ENCODE data around the gene PKN1. TPM values are rescaled to one million over a fixed set of nuclear protein-coding genes. Genes with fewer than 3 reads are reported as not detected.
A peak's percentile ranks its signal among the peaks of the same experiment; 100 is the strongest.
"Not testable (repeated sequence)": the region's sequence is repeated elsewhere in the genome, so short reads cannot be mapped to it uniquely, and the experiment has no call there.

PKN1 gene
- total and polyA plus RNA-seq, 9 donors: 40.2 to 79.2 (median 72.1) TPM

DNA sequence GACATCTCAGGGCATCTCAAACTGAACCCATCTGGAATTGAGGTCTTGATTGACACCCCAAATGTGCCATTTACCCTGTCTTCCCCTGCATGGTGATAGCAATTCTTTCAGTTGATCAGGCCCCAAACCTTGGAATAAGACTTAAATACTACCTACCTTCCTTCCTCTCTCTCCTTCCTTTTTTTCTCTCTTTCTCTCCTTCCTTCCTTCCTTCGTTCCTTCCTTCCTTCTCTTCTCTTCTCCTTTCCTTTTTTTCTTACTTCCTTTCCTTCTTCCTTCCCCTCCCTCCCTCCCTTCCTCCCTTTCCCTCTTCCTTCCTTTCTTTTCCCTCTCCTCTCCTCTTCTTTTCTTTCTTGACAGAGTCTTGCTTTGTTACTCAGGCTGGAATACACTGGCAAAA is 70.2 kb downstream of the PKN1 start:
- Histone ChIP-seq H3K4me3 (ENCODE audit: low read length) (no peak overlapping the region), H3K4me1 (ENCODE audit: control insufficient read depth, insufficient read depth, low read length) (peaks cover 10% of the 10 kb centered on the region), H3K27ac (ENCODE audit: low read length) (no peak overlapping the region), H3K36me3 (ENCODE audit: control insufficient read depth, insufficient read depth, low read length) (no peaks in the 10 kb centered on the region), H3K9me3 (replicated peaks; ENCODE audit: control insufficient read depth, low read depth, low read length) (no peaks in the 10 kb centered on the region), H3K27me3 (ENCODE audit: control insufficient read depth, insufficient read depth, low read length) (no peaks in the 10 kb centered on the region)
- no peak for DNase-seq
- WGBS (ENCODE audit: insufficient coverage): 47% methylated on average over 1 of the region's 1 CpG

DNA sequence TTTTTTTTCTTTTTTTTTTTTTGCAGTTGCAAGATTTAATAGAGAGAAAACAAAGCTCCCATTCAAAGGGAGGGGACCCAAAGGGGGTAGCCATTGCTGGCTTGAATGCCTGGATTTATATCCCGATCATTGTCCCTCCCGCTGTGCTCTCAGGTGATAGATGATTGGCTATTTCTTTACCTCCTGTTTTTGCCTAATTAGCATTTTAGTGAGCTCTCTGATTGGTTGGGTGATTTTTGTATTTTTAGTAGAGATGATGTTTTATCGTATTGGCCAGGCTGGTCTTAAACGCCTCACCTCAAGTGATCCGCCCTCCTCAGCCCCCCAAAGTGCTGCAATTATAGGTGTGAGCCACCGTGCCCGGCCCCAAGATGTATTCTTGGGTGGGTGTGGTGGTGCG is 71.5 kb downstream of the PKN1 start:
- H3K9me3 ChIP-seq (replicated peaks; ENCODE audit: control insufficient read depth, low read depth, low read length); H3K36me3 ChIP-seq (ENCODE audit: control insufficient read depth, insufficient read depth, low read length); H3K4me3 ChIP-seq (ENCODE audit: low read length); H3K27ac ChIP-seq (ENCODE audit: low read length); H3K27me3 ChIP-seq (ENCODE audit: control insufficient read depth, insufficient read depth, low read length); DNase-seq: not testable (repeated sequence)
- WGBS (ENCODE audit: insufficient coverage): 90% methylated on average over 2 of the region's 8 CpGs
- H3K4me1 ChIP-seq (ENCODE audit: control insufficient read depth, insufficient read depth, low read length): peaks cover 15% of the 10 kb centered on the region

- H3K27ac ChIP-seq (ENCODE audit: low read length): peak overlapping the region; percentile 68
- peak; percentile 62 for DNase-seq
- WGBS (ENCODE audit: insufficient coverage): 21% methylated on average over 11 of the region's 19 CpGs
- H3K36me3 ChIP-seq (ENCODE audit: control insufficient read depth, insufficient read depth, low read length): no peaks in the 10 kb centered on the region
- H3K4me3 ChIP-seq (ENCODE audit: low read length): no peak overlapping the region
- no peaks in the 10 kb centered on the region for H3K27me3 ChIP-seq (ENCODE audit: control insufficient read depth, insufficient read depth, low read length)
- peaks cover 17% of the 10 kb centered on the region for H3K4me1 ChIP-seq (ENCODE audit: control insufficient read depth, insufficient read depth, low read length)
- H3K9me3 ChIP-seq (replicated peaks; ENCODE audit: control insufficient read depth, low read depth, low read length): no peaks in the 10 kb centered on the region
Observed at GRCh38 chr19:14505488-14506239, 72.6 kb downstream of the PKN1 start.

- Histone ChIP-seq H3K9me3 (replicated peaks; ENCODE audit: control insufficient read depth, low read depth, low read length) (no peaks in the 10 kb centered on the region), H3K27me3 (ENCODE audit: control insufficient read depth, insufficient read depth, low read length) (no peaks in the 10 kb centered on the region), H3K4me1 (ENCODE audit: control insufficient read depth, insufficient read depth, low read length) (peaks cover 21% of the 10 kb centered on the region), H3K36me3 (ENCODE audit: control insufficient read depth, insufficient read depth, low read length) (peaks cover 1% of the 10 kb centered on the region), H3K27ac (ENCODE audit: low read length) (no peak overlapping the region), H3K4me3 (ENCODE audit: low read length) (no peak overlapping the region)
- DNase-seq: no peak
- WGBS (ENCODE audit: insufficient coverage): 55% methylated on average over 4 of the region's 12 CpGs
Observed at GRCh38 chr19:14507704-14508542, 74.8 kb downstream of the PKN1 start.

GRCh38 chr19:14510311-14511228 is 77.5 kb downstream of the PKN1 start:
- H3K4me3 ChIP-seq (ENCODE audit: low read length): no peak overlapping the region
- peak; percentile 85 for DNase-seq
- WGBS (ENCODE audit: insufficient coverage): 33% methylated on average over 9 of the region's 22 CpGs
- H3K27me3 ChIP-seq (ENCODE audit: control insufficient read depth, insufficient read depth, low read length): no peaks in the 10 kb centered on the region
- peaks cover 26% of the 10 kb centered on the region for H3K4me1 ChIP-seq (ENCODE audit: control insufficient read depth, insufficient read depth, low read length)
- no peaks in the 10 kb centered on the region for H3K9me3 ChIP-seq (replicated peaks; ENCODE audit: control insufficient read depth, low read depth, low read length)
- peak overlapping the region; percentile 65 for H3K27ac ChIP-seq (ENCODE audit: low read length)
- H3K36me3 ChIP-seq (ENCODE audit: control insufficient read depth, insufficient read depth, low read length): peaks cover 23% of the 10 kb centered on the region

GRCh38 chr19:14511229-14511593 is 78.1 kb downstream of the PKN1 start:
- no peaks in the 10 kb centered on the region for H3K27me3 ChIP-seq (ENCODE audit: control insufficient read depth, insufficient read depth, low read length)
- WGBS (ENCODE audit: insufficient coverage): 72% methylated on average over 3 of the region's 4 CpGs
- peak overlapping the region; percentile 29 for H3K27ac ChIP-seq (ENCODE audit: low read length)
- H3K9me3 ChIP-seq (replicated peaks; ENCODE audit: control insufficient read depth, low read depth, low read length): no peaks in the 10 kb centered on the region
- no peak overlapping the region for H3K4me3 ChIP-seq (ENCODE audit: low read length)
- H3K36me3 ChIP-seq (ENCODE audit: control insufficient read depth, insufficient read depth, low read length): peaks cover 29% of the 10 kb centered on the region
- no peak for DNase-seq
- H3K4me1 ChIP-seq (ENCODE audit: control insufficient read depth, insufficient read depth, low read length): peaks cover 26% of the 10 kb centered on the region

DNA sequence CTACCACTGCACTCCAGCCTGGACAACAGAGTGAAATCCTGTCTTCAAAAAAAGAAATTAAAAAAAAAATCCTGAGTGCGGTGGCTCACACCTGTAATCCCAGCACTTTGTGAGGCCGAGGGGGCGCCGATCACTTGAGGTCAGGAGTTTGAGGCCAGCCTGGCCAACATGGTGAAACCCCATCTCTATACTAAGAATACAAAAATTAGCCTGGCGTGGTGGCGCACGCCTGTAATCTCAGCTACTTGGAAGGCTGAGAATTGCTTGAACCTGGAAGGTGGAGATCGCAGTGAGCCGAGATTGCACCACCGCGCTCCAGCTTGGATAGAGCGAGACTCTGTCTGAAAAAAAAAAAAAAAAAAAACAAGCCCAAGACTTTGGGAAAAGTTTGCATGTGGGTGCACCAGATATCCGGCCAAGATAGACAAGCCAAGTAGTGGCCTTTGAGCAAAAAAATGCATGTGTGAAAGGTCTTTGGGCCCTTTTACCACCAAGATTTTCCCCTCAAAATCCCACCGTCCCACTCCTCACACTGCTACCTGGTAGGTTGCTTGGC is 79.4 kb downstream of the PKN1 start:
- 90% methylated on average over 10 of the region's 14 CpGs for WGBS (ENCODE audit: insufficient coverage)
- no peak for DNase-seq
- Histone ChIP-seq H3K4me1 (ENCODE audit: control insufficient read depth, insufficient read depth, low read length) (peaks cover 36% of the 10 kb centered on the region), H3K4me3 (ENCODE audit: low read length) (no peak overlapping the region), H3K27ac (ENCODE audit: low read length) (no peak overlapping the region), H3K27me3 (ENCODE audit: control insufficient read depth, insufficient read depth, low read length) (no peaks in the 10 kb centered on the region), H3K9me3 (replicated peaks; ENCODE audit: control insufficient read depth, low read depth, low read length) (no peaks in the 10 kb centered on the region), H3K36me3 (ENCODE audit: control insufficient read depth, insufficient read depth, low read length) (peaks cover 37% of the 10 kb centered on the region)

DNA sequence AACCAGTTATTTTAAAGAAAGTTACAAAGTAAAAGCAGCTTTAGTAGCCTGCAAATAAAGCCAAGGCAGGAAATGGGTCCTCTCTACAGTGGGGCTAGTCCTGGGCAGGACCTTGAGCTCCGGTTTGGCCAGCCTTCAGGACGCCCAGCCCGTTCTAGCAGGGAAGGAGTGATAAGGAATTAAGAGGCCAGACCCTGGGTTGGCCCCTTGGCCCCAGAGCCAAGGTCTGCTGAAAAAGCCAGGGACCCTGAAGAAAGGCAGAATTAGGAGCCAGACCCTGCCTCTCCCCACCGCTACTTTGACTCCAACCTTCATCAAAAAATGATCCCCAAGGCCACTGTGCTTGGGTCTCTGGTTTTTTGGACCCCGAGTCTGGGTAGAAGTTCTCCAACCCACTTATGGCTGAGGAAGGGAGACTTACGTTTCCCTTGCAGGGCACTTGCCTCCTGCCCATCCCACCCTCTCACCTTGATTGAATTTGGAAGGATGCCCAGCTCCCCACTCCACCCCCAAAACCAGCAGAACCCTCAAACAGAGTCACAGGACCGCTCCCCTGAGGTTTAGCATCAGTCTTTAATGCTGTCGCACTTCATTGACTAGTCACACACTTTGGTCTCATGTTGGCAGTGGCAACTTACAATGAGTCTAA is 81.2 kb downstream of the PKN1 start:
- whole genome bisulfite sequencing (ENCODE audit: insufficient coverage): 88% methylated on average over 5 of the region's 8 CpGs
- no peaks in the 10 kb centered on the region for H3K27me3 ChIP-seq (ENCODE audit: control insufficient read depth, insufficient read depth, low read length)
- H3K27ac ChIP-seq (ENCODE audit: low read length): no peak overlapping the region
- no peak overlapping the region for H3K4me3 ChIP-seq (ENCODE audit: low read length)
- DNase-seq: no peak
- no peaks in the 10 kb centered on the region for H3K9me3 ChIP-seq (replicated peaks; ENCODE audit: control insufficient read depth, low read depth, low read length)
- peaks cover 37% of the 10 kb centered on the region for H3K36me3 ChIP-seq (ENCODE audit: control insufficient read depth, insufficient read depth, low read length)
- peaks cover 39% of the 10 kb centered on the region for H3K4me1 ChIP-seq (ENCODE audit: control insufficient read depth, insufficient read depth, low read length)

GRCh38 chr19:14515501-14516047 is 82.5 kb downstream of the PKN1 start:
- Histone ChIP-seq H3K36me3 (ENCODE audit: control insufficient read depth, insufficient read depth, low read length) (peaks cover 37% of the 10 kb centered on the region), H3K27ac (ENCODE audit: low read length) (no peak overlapping the region), H3K4me1 (ENCODE audit: control insufficient read depth, insufficient read depth, low read length) (peaks cover 40% of the 10 kb centered on the region), H3K27me3 (ENCODE audit: control insufficient read depth, insufficient read depth, low read length) (no peaks in the 10 kb centered on the region), H3K9me3 (replicated peaks; ENCODE audit: control insufficient read depth, low read depth, low read length) (no peaks in the 10 kb centered on the region), H3K4me3 (ENCODE audit: low read length) (peak overlapping the region; percentile 98)
- 58% methylated on average over 3 of the region's 8 CpGs for WGBS (ENCODE audit: insufficient coverage)
- DNase-seq: no peak
